Astrocyte (in vitro differentiated cells and primary cell): Measurements from ENCODE around the gene GABRB1. TPM values are rescaled to one million over a fixed set of nuclear protein-coding genes. Genes with fewer than 3 reads are reported as not detected.

ENCODE experiments used
- DNase-seq: peaks from one replicate; pipeline ENCODE4 v3.0.0-alpha.2; 2010; ENCODE audit warnings: low read depth
- FAIRE-seq: peaks from 2 replicates; lab custom pipeline; 2011; peaks lifted over from hg19 to GRCh38; lab: Jason Lieb, UNC
- H2AFZ ChIP-seq: 2 replicates; pipeline ENCODE4 v1.6.0; 2012; ENCODE audit warnings: low read depth, low read length, inconsistent platforms
- H3K27ac ChIP-seq: 2 replicates; pipeline ENCODE4 v1.5.1; 2011; ENCODE audit warnings: low read depth, low read length, inconsistent platforms
- H3K27me3 ChIP-seq: 2 replicates; pipeline ENCODE4 v1.6.0; 2011; ENCODE audit warnings: low read length, inconsistent platforms; ENCODE audit not compliant: insufficient read depth
- H3K36me3 ChIP-seq: 2 replicates; pipeline ENCODE4 v1.5.1; 2011; ENCODE audit warnings: low read length, inconsistent platforms; ENCODE audit not compliant: insufficient read depth
- H3K4me1 ChIP-seq: 2 replicates; pipeline ENCODE4 v1.5.1; 2011; ENCODE audit warnings: low read length, inconsistent platforms; ENCODE audit not compliant: insufficient read depth
- H3K4me2 ChIP-seq: 2 replicates; pipeline ENCODE4 v1.6.0; 2012; ENCODE audit warnings: low read length, inconsistent platforms
- H3K4me3 ChIP-seq: 2 replicates; pipeline ENCODE4 v1.5.1; 2011; ENCODE audit warnings: low read depth, mild to moderate bottlenecking, low read length, inconsistent platforms; ENCODE audit not compliant: insufficient read depth
- H3K79me2 ChIP-seq: 2 replicates; pipeline ENCODE4 v1.6.0; 2012; ENCODE audit warnings: mild to moderate bottlenecking, low read length, inconsistent platforms; ENCODE audit not compliant: insufficient read depth
- H3K9ac ChIP-seq: 2 replicates; pipeline ENCODE4 v1.6.0; 2012; ENCODE audit warnings: mild to moderate bottlenecking, low read length, inconsistent platforms
- H3K9me3 ChIP-seq: 2 replicates; pipeline ENCODE4 v1.5.1; 2012; ENCODE audit warnings: low read depth, mild to moderate bottlenecking, low read length, inconsistent platforms; ENCODE audit not compliant: insufficient read depth
- H4K20me1 ChIP-seq: 2 replicates; pipeline ENCODE4 v1.6.0; 2012; ENCODE audit warnings: low read length, inconsistent platforms; ENCODE audit not compliant: insufficient read depth
- H3K27ac Mint-ChIP-seq: one replicate; pipeline ENCODE4 v1.8.0; 2021; ENCODE audit warnings: mild to moderate bottlenecking, mixed read lengths; ENCODE audit not compliant: unreplicated experiment
- H3K27me3 Mint-ChIP-seq: one replicate; pipeline ENCODE4 v1.8.0; 2021; ENCODE audit warnings: low read depth, mixed read lengths; ENCODE audit not compliant: unreplicated experiment
- H3K36me3 Mint-ChIP-seq: one replicate; pipeline ENCODE4 v1.8.0; 2021; ENCODE audit warnings: low read depth, mixed read lengths; ENCODE audit not compliant: unreplicated experiment
- H3K4me1 Mint-ChIP-seq: one replicate; pipeline ENCODE4 v1.8.0; 2021; ENCODE audit warnings: low read depth, mixed read lengths; ENCODE audit not compliant: unreplicated experiment
- H3K4me3 Mint-ChIP-seq: one replicate; pipeline ENCODE4 v1.8.0; 2021; ENCODE audit warnings: mild to moderate bottlenecking, moderate library complexity, mixed read lengths; ENCODE audit not compliant: unreplicated experiment
- H3K9me3 Mint-ChIP-seq: one replicate; pipeline ENCODE4 v1.8.0; 2021; ENCODE audit warnings: mild to moderate bottlenecking, mixed read lengths; ENCODE audit not compliant: unreplicated experiment
- EZH2 ChIP-seq: IDR thresholded peaks from 2 replicates; pipeline ENCODE4 v1.6.1; 2012; ENCODE audit warnings: mild to moderate bottlenecking, low read length, inconsistent platforms; ENCODE audit not compliant: insufficient read depth
- total RNA-seq: library from RNA; stranded (reverse); gene quantifications from 2 replicates; pipeline ENCODE4 v1.2.1, GENCODE V29; 2021
- TF ChIP-seq, protein P1 (sequence below): IDR thresholded peaks from 2 replicates; pipeline ENCODE4 v1.5.1; 2011; ENCODE audit warnings: low read depth, mild to moderate bottlenecking, inconsistent platforms, low read length, moderate library complexity; ENCODE audit not compliant: insufficient read depth

GABRB1 gene
- total RNA-seq, 1 donor from 2014 or later: not detected

DNA sequence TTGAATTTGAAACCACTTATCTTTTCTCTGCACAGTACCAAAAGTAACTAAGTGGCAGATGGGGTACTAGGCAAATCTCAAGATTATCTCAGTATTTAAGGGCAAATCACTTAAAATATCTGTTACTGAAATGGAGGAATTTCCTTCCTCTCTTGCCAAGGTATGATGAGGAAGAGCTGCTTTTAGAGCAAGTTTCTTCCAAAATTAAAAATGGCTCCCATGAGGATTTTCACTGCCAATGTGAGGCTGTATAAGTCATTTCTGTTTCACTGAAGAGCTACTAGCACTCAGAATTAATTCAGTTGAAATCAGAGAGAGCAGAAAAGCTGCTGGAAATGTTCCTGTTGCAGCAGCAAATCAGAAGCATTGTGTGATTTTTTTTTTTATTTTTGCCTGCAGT is 43.4 kb downstream of the GABRB1 start:
- Mint-ChIP-seq H3K36me3 (no peaks in the 10 kb centered on the region), H3K9me3 (no peaks in the 10 kb centered on the region), H3K4me1 (peaks cover 24% of the 10 kb centered on the region), H3K27me3 (no peaks in the 10 kb centered on the region), H3K4me3 (no peak overlapping the region), H3K27ac (no peak overlapping the region)
- no peaks in the 10 kb centered on the region for H3K9me3 ChIP-seq
- no peak overlapping the region for H2AFZ ChIP-seq
- no peak overlapping the region for H3K4me3 ChIP-seq
- H3K36me3 ChIP-seq: no peaks in the 10 kb centered on the region
- FAIRE-seq: no peak
- H3K27me3 ChIP-seq: no peaks in the 10 kb centered on the region
- H4K20me1 ChIP-seq: no peaks in the 10 kb centered on the region
- TF ChIP-seq, protein P1, sequence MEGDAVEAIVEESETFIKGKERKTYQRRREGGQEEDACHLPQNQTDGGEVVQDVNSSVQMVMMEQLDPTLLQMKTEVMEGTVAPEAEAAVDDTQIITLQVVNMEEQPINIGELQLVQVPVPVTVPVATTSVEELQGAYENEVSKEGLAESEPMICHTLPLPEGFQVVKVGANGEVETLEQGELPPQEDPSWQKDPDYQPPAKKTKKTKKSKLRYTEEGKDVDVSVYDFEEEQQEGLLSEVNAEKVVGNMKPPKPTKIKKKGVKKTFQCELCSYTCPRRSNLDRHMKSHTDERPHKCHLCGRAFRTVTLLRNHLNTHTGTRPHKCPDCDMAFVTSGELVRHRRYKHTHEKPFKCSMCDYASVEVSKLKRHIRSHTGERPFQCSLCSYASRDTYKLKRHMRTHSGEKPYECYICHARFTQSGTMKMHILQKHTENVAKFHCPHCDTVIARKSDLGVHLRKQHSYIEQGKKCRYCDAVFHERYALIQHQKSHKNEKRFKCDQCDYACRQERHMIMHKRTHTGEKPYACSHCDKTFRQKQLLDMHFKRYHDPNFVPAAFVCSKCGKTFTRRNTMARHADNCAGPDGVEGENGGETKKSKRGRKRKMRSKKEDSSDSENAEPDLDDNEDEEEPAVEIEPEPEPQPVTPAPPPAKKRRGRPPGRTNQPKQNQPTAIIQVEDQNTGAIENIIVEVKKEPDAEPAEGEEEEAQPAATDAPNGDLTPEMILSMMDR: no peak
- no peak for TF ChIP-seq EZH2
- H3K79me2 ChIP-seq: no peaks in the 10 kb centered on the region
- no peak for DNase-seq
- H3K4me2 ChIP-seq: peak overlapping the region; percentile 61
- H3K4me1 ChIP-seq: peaks cover 54% of the 10 kb centered on the region
- H3K27ac ChIP-seq: peak overlapping the region; percentile 59
- peak overlapping the region; percentile 4 for H3K9ac ChIP-seq

DNA sequence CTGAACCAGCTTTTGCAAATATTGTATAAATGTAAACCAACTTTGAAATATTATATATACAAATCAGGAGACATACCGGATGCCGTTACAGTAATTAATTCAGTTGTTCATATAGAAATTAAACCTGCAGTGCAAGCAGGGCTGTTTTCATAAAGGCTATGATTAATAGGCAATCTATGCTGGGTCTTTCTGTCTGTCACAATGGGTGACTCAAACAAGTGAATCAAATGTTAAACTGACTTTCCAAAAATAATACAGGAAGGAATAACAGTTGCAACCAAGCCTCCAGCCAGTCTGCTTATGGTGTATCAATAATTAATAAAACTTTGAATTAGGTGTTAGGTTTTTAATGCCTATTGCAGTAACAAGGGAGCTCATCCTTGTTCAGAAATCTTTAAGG is 43.9 kb downstream of the GABRB1 start:
- Histone ChIP-seq H3K27ac (peak overlapping the region; percentile 59), H4K20me1 (no peaks in the 10 kb centered on the region), H3K4me2 (peak overlapping the region; percentile 61), H2AFZ (no peak overlapping the region), H3K9ac (no peak overlapping the region), H3K4me1 (peaks cover 54% of the 10 kb centered on the region), H3K9me3 (no peaks in the 10 kb centered on the region), H3K79me2 (no peaks in the 10 kb centered on the region), H3K36me3 (no peaks in the 10 kb centered on the region), H3K4me3 (no peak overlapping the region), H3K27me3 (no peaks in the 10 kb centered on the region)
- TF ChIP-seq EZH2: no peak
- TF ChIP-seq, protein P1: no peak
- Mint-ChIP-seq H3K9me3 (no peaks in the 10 kb centered on the region), H3K4me1 (peaks cover 24% of the 10 kb centered on the region), H3K27me3 (no peaks in the 10 kb centered on the region), H3K27ac (no peak overlapping the region), H3K36me3 (no peaks in the 10 kb centered on the region), H3K4me3 (no peak overlapping the region)
- DNase-seq: peak; percentile 58
- FAIRE-seq: no peak

DNA sequence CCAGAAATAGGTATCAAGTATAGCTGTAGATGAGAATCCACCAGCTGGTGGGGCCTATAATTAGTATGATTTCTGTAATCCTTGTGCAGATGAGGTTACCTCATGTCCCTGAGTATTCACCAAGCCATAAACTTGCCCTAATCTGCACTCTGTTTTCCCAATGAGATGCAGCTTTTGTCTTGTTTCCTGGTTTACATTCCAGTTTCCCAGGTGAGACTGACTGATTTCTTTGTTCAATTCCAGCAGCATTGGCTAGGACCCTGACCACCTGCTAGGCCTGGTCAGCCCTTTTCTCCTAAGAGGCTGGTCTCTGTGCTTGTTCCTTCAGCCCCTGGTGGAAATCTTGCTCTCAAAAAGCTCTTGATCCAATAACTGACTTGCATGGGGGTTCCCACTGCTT is 44.6 kb downstream of the GABRB1 start:
- Histone ChIP-seq H3K27me3 (no peaks in the 10 kb centered on the region), H3K9me3 (no peaks in the 10 kb centered on the region), H3K79me2 (no peaks in the 10 kb centered on the region), H3K27ac (peak overlapping the region; percentile 59), H2AFZ (peak overlapping the region; percentile 32), H3K36me3 (no peaks in the 10 kb centered on the region), H3K9ac (no peak overlapping the region), H3K4me3 (no peak overlapping the region), H4K20me1 (no peaks in the 10 kb centered on the region), H3K4me2 (peak overlapping the region; percentile 61), H3K4me1 (peaks cover 52% of the 10 kb centered on the region)
- TF ChIP-seq, protein P1: no peak
- no peak for TF ChIP-seq EZH2
- DNase-seq (no peak), FAIRE-seq (no peak)
- no peaks in the 10 kb centered on the region for H3K36me3 Mint-ChIP-seq
- no peak overlapping the region for H3K4me3 Mint-ChIP-seq
- no peaks in the 10 kb centered on the region for H3K9me3 Mint-ChIP-seq
- H3K27me3 Mint-ChIP-seq: no peaks in the 10 kb centered on the region
- no peak overlapping the region for H3K27ac Mint-ChIP-seq
- H3K4me1 Mint-ChIP-seq: peaks cover 24% of the 10 kb centered on the region
